GM18519 (cell line): ENCODE data around the gene STXBP4.

Experiments used
- ATAC-seq: cut with Tn5 transposase; IDR thresholded peaks from one replicate; pipeline ENCODE4 v1.9.1; 2021; ENCODE audit warnings: mild to moderate bottlenecking, moderate library complexity; ENCODE audit not compliant: unreplicated experiment, low FRiP score

The STXBP4 gene

DNA sequence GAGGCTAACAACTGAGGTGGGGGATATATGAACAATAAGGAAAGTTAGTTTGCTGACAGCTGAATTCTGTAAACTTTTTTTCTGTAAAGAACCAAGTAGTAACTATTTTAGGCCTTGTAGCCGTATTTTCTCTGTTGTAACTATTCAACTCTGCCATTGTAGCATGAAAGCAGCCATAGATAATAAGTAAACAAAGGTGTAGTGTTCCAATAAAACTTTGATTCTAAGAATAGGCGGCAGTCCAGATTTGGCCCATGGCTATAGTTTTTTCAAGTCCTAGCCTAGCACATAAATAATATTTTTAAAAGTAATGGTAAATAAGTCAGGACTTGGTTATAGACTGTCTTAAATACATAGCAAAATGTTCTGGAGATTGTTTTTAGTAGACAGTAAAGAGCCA is 142.0 kb downstream of the STXBP4 start:
- no peak for ATAC-seq

DNA sequence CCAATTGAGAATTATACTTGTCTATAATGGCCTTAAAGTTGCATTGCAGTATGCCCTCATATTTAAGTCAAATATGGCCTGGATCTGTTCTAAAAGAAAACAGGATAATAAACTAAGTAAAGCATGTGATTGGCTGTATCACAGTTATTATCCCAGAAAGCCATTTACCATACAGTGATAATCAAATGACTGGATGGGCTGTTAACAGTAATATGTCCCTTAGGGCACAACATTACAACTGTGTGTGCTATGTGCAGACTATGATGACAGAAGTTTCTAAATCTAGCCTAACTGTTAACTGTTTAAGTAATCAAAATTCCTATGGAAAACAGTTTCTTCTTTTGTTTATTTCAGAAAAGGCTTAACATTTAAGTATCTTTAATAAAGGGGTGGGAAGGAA is 145.7 kb downstream of the STXBP4 start:
- ATAC-seq, result no peak

DNA sequence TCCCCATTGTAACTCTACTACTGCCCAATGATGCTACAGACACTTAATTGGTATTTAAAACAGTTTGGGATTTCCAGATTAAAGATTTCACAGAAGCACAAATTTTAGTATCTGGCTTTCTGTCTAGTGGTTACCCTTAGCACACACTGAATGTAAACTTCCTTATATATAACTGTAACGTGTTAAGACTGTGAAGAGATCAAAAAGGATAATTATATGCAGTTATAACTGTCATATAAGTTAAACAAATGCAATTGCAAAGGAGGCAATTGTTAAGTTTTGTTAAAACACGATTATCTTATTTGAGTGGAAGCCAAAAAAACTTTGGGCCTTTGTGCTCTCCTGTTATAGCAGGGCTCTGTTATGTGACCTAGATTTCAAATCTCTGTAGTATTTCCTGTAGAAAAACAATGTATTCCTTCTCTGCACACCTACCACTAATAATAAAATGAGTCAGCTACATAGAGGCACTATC is 147.9 kb downstream of the STXBP4 start:
- ATAC-seq, result no peak

DNA sequence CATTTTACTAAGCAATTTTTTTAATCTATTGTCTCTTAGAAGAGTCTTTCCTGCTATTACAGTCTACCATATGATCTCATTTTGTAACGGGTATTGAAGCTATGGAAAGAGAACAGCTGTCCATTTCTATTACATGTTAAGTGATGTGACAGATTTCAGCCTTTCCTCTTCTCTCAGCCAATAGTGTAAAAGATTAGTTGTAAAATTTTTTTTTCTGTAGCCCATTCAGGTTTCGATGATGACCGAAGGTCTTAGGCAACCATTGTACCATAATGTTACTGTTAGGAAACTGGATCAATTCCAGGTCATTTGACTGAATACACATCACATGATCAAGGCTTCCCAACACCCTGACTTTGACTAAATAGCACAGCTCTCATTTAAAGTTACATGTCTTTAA is 148.6 kb downstream of the STXBP4 start:
- ATAC-seq, result no peak

DNA sequence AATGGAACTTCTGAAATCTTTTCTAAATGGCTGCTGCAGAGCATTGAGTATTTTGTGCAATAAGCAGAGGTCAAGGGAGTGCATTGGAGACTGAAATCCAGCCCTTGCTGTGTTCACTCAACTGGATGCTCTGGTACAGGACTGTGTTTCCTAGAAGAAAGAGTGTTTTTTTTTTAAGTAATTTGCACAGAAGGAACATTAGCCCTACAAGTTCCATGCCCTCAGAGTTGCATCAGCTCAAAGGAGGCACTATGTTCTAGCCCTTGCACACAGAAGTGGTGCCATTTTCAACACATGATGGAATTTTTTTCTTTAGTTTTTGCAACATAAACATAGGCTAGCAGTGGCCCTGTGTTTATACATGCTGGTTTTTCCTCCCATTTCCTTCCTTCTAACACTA is 152.1 kb downstream of the STXBP4 start:
- no peak for ATAC-seq

DNA sequence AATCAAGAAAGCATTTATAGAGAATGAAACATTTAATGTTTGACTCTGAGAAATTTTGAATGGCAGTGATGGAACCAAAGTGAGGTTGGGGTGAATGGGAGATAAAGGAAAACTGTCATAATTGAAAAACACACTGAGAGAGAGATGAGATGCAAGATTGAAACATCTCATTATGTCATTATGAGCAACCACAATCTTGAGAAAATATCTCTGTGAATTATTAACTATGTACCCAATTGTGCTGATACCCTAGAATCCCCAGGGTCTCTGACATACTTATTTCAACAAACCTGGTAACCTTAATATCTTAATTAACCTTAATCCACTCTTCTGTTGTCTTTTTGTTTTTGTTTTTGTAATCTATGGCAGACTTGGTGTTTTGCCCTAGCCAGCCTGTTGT is 152.7 kb downstream of the STXBP4 start:
- no peak for ATAC-seq

DNA sequence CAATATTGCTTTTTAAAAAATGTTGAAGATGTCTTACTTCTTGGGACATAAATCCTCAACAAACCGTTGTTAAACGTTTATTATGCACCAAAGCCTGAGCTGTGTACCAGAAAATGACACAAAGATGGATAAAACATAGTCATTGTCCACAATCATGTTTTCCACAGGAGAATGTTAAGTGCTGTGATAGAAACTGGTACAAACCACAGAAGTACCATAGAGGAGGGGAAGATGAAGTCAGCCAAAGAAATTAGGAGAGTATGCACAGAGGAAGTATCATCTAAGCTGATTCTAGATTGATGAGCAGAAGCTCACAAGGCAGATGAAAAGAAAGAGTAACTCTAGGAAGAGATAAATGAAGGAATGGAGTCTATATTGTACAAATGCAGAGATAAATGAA is 153.5 kb downstream of the STXBP4 start:
- no peak for ATAC-seq

DNA sequence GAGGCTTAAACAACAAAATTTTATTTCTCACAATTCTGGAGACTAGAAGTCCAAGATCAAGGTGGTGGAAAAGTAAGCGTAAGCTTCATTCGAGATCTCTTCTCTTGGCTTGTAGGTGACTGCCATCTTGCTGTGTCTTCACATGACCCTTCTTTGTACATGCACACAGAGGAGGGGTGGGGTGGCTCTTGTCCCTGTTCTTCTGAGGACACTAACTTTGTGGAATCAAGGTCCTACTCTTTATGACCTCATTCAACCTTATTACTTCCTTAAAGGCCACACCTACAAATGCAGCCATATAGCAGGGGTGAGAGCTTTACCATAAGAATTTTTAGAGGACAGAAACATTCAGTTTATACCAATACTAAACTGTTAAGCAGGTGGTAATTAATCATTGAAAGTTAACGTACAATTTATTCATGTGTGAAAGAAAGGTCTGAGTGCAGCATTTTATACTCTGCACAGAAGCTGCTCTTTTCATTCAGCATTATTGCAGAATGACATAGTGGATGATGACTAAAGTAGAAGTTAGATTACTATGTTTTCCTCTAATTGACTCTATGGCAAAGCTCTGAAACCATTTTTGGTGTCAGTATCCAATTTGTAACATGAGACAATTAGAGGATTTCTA is 156.3 kb downstream of the STXBP4 start:
- ATAC-seq, result no peak

DNA sequence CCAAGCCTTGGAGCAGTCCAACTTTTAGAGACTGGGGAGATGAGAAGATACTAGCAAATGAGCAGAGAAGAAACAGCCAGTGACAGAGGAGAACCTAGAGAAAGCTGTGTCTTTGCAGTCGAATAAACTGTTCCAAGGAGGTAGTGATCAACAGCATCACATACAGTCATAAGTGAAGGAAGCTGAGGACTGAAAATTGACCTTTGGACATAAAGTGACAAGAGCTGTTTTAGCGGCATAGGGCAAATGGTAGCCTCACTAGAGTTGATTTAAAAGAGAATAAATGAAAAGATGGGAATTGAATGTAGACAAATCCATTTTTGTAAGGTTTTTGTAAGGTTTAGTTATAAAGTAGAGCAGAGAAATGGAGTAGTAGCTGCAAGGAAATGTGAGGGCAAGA is 165.0 kb downstream of the STXBP4 start:
- ATAC-seq, result no peak

DNA sequence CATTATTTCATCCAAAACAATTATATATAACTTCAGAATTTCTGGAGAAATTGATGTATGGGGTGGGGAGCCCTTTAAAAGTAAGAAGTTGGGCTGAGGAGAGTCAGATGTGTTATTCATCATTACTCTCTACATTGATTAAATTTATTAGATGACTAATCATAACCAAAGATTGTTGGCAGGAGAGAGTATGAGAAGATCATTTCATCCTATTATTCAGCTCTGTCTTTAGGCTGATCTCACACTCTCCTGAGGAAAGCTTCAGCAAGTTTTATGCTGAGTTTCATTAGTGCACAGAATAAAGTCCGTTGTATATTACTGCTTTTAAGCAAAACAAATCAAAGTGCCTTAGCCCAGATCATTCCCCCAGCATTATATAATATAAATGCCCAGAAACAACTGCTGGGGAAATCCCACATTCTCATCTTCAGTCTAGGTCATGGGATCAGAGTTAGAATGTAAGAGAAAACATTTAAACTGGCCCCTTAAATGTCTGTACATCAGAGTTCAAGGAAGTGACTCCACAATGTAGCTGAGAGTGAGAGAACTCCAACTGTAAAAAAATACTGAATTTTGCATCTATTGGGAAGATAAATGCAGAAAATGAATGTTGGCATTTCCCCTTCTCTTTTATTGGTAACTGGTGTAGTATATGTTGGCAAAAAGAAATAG is 166.1 kb downstream of the STXBP4 start:
- ATAC-seq, result no peak

DNA sequence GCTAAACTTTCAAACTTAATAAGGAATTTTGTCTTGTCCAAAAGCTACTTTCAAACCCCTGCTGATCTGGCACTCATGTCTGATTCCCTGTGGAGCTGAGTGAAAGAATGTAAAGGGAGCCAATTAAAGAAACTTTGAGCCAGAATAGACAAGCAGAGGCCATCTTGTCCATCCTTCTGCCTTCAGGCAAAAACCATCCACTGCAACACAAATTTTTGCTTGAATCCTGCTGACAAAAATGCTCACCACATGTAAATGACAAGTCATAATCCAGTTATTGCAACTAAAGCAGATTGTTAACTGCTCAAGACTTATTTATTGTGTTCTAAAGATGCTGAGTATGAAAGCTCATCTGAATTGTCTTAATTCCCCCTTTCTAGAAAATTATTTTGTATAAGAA is 172.2 kb downstream of the STXBP4 start:
- ATAC-seq, result no peak

DNA sequence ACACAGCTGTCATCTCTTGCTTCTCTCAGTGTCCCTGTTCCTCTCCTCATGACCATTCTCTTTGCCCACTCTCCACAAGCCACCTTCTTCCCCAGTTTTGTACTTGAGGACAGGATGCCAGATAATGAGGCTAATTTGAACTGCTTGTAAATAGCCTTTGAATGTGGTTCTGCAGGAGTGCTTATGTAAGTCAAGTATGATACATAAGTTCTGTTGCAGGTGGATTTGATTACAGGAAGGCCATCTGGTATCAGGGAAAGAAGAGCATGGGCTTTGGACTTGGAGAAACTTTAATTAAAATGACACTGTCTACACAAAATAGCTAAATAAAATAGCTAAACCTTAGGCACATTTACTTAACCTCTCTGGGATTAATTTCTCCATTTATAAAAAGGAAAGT is 176.0 kb downstream of the STXBP4 start:
- no peak for ATAC-seq

DNA sequence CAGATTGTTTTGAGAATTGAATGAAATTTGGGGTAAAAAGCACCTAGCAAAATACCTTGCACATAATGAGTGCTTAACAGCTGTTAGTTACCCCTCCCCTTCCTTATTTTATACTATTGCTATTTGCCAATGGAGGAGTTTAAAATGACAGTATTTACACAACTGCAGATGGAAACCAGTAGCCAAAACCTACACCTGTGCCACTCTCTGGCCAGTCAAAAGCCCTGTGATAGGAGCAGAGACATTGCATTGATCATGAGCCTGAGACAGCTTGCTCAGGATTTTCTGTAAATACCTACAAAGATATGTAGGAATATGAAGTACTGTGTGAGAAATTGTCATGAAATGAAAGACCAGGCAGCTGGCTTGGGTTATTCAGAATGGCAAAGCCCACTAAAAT is 180.9 kb downstream of the STXBP4 start:
- no peak for ATAC-seq

DNA sequence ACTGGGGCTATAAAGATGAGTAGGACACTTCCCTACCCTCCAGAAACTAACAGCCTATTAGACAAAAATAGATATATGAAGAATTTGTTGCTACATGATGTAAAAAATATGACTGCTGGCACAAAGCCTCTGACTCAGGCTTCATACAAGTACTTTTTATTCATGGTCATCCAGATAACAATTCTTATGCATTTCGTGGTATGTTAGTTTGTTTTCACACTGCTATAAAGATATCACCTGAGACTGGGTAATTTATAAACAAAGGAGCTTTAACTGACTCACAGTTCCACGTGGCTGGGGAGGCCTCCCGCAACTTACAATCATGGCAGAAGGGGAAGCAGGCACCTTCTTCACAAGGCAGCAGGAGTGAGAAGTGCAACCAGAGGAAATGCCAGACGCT is 183.7 kb downstream of the STXBP4 start:
- no peak for ATAC-seq

DNA sequence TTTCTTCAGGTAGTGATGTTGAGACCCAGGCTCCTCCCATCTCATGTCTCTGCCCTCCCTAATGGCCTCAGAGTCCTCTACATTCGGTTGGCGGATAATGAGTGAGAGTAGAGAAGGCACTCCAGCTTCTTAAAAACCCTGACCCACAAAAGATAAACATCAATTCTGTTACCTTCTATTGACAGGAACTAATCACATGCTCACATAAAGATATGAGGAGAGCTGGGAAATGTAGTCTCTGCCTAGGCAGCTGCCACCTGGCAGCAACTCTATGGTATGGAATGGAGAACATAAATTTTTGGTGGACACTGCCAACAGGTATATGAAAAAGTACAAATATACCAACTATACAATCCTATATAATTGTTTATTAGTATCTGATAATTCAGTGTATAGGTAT is 185.5 kb downstream of the STXBP4 start:
- ATAC-seq, result no peak

DNA sequence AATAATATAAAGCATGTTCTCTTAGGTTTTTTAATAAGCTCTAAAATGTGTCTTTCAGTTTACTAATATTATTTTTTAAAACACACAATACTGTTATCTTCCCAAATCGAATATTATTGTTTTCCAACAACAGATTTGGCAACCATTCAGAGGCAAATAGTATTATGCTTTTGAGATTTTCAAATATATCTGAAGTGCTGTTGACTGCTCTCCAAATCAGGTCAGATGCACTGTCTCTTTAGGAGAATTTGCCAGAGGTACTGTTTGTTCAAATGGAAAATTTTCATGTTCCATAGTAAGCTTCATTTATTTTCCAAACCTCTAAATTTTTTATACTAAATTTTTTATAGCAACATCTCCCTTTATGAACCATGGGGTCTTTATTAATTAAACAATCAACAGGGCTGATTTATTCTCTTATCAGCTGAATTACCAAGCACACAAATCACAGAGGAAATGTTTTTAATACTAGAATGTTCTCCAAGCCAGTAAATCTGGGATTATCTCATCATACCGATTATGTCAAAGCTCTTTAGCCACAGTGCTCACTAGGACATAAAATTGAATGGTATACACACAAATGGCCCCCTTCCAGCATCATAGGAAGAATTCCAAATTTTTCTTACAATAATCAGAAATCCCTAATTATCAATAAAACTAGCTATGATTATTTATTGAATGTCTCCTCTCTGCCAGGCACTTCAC is 187.4 kb downstream of the STXBP4 start:
- ATAC-seq, result no peak

DNA sequence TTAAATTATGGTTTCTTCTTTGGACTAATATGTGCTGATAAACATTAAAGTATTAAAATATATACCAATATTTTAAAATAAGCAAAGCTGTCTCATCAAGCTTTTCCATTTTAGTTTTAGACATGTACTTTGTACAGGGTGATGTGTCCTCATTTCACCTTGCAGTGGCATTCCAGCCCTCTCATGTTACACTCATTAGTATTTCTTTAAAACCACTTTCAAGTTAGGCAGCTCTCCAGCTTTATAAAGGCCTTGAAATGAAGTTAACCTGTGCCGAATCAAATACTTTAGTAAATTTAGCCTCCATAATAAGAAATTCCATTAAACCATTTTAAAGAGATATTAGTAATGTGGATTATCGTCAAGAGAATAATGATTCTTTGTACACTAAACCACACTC is 188.6 kb downstream of the STXBP4 start:
- ATAC-seq, result no peak

DNA sequence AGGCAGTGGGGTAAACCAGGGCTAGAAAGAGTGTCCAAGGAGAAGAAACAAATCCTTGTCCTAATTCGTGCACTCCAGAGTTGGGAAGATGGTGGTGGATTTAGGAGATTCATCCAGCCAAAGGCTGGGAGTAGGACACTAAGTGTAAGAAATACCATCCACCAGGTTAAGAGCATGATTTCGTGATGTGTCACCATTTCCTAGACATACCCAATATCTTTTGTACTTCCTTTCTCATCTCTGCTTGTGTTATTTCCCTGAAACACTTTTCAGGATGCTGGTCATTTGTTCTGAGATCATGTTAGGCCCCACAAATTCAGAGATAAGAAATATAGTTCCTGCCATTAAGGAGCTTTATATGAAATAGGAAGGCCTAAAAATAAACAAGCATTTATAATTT is 189.9 kb downstream of the STXBP4 start:
- no peak for ATAC-seq

DNA sequence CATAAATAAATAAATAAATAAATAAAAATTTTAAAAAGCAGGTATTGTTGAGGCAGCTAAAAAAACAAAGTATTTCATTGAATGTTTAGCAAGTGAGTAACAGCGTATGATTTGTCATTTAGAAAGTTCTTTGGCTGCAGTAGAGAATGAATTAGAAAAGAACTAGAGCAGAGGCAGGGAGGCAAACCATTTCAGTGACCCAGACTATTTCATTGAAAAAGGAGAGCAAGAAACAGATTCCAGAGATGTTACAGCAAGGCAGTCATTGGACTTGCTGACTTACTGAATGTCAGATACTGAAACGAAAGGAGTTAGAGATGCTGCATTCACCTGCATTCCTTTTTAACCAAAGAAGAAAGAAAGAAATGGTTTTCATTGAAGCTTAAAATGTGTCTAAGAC is 190.7 kb downstream of the STXBP4 start:
- ATAC-seq, result no peak

DNA sequence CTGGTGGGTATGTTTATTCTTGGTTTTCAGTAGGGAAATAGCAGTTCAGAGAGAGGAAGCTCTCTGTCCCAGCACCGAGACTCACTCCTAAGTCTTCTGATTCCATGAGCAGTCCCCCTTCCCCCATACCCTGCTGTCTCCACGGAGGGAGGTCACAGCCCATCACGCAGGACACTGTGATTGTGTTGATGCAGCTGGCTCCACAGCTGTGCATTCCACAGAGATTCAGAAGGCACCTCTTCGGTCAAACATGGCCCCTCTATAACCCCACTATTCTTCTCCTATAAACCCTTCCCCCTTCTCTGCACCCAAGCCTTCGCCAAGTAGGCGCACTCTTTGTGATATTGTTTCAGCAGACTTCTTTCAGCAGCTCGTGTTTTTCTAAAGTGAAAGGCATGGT is 191.9 kb downstream of the STXBP4 start:
- ATAC-seq, result no peak

DNA sequence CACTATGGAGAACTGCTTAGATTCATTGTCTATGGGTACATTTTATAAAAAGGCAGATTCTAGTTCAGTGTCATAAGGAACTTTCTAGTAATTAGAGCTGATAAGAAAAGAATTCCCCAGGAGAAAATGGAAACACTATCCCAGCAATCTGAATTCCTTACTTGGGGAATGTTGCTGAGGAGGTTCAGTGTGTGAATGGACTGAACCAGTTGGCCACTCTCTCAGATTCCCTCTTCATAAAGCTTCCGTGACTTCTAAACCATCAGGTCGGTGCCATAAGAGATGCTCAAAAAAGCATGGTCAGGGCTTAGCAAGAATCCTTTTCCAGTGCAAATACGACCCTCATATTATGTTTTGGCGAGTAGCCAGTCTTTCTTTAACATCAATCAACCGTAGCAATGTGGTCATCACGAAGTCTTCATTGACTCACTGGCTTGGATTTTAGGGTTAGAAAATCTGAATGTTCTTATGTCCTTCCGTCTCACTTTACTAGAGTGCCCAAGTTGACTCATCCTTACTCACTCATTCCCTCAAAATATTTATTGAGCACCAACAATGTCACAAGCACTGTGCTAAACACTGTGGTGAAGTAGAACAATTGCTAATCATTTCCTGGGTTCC is 193.5 kb downstream of the STXBP4 start:
- no peak for ATAC-seq

DNA sequence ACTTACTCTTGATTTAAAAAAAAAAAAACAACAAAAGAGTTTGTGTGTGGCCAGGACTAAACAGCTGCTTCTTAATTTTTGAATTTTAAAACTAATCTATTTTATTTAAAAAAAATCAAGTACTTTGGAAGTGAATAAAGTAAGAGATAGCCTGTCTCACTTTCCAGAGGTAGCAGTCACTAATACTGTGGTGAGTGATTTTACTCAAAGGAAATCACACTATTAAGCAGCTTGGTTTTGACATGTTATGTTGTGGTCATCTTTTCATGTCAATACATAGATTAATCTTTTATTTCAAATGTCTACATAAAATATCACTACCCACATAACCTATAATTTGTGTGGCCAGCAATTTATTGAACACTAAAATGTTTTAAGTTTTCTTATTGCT is 194.0 kb downstream of the STXBP4 start:
- ATAC-seq, result no peak
